Measurements from ENCODE around the gene SLC19A1.

Gene SLC19A1

DNA sequence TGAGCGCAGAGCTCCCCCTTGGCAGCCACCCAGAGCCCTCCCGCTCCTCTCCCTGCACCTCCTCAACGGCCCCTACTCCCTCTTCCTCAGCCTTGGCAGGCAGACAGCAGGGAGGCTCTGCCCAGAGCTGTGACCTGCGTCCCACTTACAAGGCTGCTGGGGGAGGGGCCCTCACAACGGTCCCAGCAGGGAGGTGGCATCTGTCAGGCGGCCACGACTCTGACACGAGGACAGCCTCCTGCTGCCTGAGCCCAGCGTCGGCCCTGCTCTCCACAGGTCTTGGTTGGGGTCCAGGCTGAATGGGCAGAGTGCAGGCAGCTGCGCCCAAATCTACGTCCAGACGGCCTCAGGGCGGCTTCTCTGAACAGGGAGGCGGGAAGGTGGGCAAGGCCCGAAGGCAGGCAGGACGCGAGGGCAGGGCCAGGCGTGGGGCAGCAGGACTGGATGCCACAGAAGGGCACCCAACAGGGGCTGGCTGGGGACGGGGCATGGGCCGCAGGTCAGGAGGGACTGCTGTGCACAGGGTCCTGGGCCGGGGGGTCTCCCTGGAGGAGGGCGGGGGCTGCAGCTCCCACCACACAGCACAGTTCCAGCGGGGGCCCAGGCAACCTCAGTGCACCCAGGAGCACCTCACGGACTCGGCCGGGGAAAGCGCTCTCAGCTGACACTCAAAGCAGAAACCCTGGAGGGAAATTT is 7.5 kb downstream of the SLC19A1 start:
- Histone ChIP-seq H3K36me3 (ENCODE audit: control insufficient read depth, insufficient read depth, low read length) (no peaks in the 10 kb centered on the region), H2AFZ (no peak overlapping the region), H3K4me1 (no peaks in the 10 kb centered on the region), H3K9me3 (ENCODE audit: control insufficient read depth, low read length) (no peaks in the 10 kb centered on the region), H3K27ac (no peak overlapping the region), H3K27me3 (ENCODE audit: control insufficient read depth, insufficient read depth, low read length) (no peaks in the 10 kb centered on the region), H3K9ac (no peak overlapping the region), H3K4me2 (ENCODE audit: low read length) (no peak overlapping the region), H3K79me2 (no peaks in the 10 kb centered on the region), H3K4me3 (ENCODE audit: low read depth, low read length) (no peak overlapping the region)
- TF ChIP-seq CTCF (IDR thresholded peaks at IDR 0.05) = no peak

DNA sequence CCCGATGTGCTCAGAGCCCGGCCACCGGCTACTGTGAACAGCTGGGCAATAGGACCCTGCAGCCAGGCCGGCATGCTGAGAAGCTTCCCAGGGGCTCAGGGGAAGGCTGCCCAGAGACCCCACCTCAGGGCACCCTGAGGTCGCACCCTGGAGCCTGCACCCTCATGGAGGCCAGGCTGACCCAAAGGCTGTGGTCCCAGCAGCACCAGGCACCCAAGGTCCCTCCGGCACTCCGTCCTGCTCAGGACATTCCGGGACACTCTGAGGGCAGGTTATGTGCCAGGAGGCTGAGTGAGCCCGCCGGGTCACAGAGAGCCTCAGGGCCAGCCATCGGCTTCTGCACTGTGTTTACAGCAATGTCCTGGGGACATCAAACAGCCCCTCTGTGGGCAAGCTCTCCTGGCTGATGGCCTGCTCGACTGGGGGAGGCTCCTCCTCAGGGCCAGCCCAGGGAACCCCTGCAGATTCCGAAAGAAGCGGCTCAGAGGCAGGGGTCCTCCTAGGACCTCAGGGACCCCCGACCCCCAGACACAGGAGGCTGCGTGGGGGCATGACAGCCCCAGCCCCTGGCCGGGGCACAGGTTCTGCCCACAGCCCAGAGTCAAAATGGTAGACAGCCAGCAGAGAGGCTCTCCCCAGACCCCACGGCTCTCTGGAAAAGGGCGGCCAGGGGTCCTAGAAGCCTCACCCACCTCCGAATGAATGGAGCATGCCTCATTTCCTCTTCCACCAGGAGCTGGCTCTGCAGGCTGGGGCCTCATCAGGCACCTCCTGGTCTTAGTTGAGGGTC is 8.2 kb downstream of the SLC19A1 start:
- H3K36me3 ChIP-seq (ENCODE audit: control insufficient read depth, insufficient read depth, low read length) = no peaks in the 10 kb centered on the region
- TF ChIP-seq CTCF (IDR thresholded peaks at IDR 0.05) = no peak
- no peaks in the 10 kb centered on the region for H3K9me3 ChIP-seq (ENCODE audit: control insufficient read depth, low read length)
- H3K4me1 ChIP-seq = no peaks in the 10 kb centered on the region
- no peak overlapping the region for H3K4me3 ChIP-seq (ENCODE audit: low read depth, low read length)
- no peak overlapping the region for H3K27ac ChIP-seq
- H3K79me2 ChIP-seq = no peaks in the 10 kb centered on the region
- no peaks in the 10 kb centered on the region for H3K27me3 ChIP-seq (ENCODE audit: control insufficient read depth, insufficient read depth, low read length)
- no peak overlapping the region for H3K4me2 ChIP-seq (ENCODE audit: low read length)
- H2AFZ ChIP-seq = no peak overlapping the region
- H3K9ac ChIP-seq = no peak overlapping the region

DNA sequence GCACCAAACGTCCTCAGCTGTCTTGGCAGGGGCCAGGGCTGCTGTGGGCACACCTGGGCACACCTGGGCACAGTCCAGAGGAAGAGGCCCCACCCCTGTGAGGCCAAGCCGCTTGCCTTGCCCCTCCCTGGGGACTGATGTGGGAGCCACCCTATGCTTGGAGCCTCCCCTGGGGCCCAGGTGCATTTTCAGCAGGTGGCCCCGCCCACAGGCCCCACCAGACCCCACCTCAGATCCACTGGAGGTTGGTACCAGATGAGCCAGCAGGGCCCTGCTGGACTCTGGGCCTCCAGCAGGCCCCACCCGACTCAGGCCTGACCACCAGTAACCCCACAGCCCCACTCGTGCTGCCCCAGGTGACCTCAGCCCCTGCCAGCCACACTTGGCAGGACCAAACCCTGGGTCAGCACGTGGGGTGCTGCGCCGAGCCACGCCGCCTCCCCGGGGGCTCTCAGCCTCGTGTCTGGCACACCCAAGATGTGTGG is 8.8 kb downstream of the SLC19A1 start:
- Histone ChIP-seq H3K9ac (no peak overlapping the region), H3K27ac (no peak overlapping the region), H3K27me3 (ENCODE audit: control insufficient read depth, insufficient read depth, low read length) (no peaks in the 10 kb centered on the region)

GRCh38 chr21:45532826-45533360 is 9.3 kb downstream of the SLC19A1 start:
- TF ChIP-seq CTCF (IDR thresholded peaks at IDR 0.05) = no peak
- Histone ChIP-seq H3K9me3 (ENCODE audit: control insufficient read depth, low read length) (no peaks in the 10 kb centered on the region), H3K79me2 (no peaks in the 10 kb centered on the region), H2AFZ (no peak overlapping the region), H3K36me3 (ENCODE audit: control insufficient read depth, insufficient read depth, low read length) (no peaks in the 10 kb centered on the region), H3K9ac (no peak overlapping the region), H3K4me2 (ENCODE audit: low read length) (no peak overlapping the region), H3K27ac (no peak overlapping the region), H3K27me3 (ENCODE audit: control insufficient read depth, insufficient read depth, low read length) (no peaks in the 10 kb centered on the region), H3K4me3 (ENCODE audit: low read depth, low read length) (no peak overlapping the region), H3K4me1 (no peaks in the 10 kb centered on the region)

More for the DNA sequence above, 8.8 kb downstream of the SLC19A1 start:
- Histone ChIP-seq H3K4me1 (no peaks in the 10 kb centered on the region), H3K36me3 (ENCODE audit: control insufficient read depth, insufficient read depth, low read length) (no peaks in the 10 kb centered on the region), H3K4me2 (ENCODE audit: low read length) (no peak overlapping the region), H3K79me2 (no peaks in the 10 kb centered on the region), H3K9me3 (ENCODE audit: control insufficient read depth, low read length) (no peaks in the 10 kb centered on the region), H2AFZ (no peak overlapping the region), H3K4me3 (ENCODE audit: low read depth, low read length) (no peak overlapping the region)
- TF ChIP-seq CTCF (IDR thresholded peaks at IDR 0.05) = no peak
